Gastroesophageal sphincter (tissue), 4 donors: ENCODE measurements around the gene GLT8D1. TPM values are rescaled to one million over a fixed set of nuclear protein-coding genes. Genes with fewer than 3 reads are reported as not detected.

Experiments
- ATAC-seq: fragments of 150-250 bp; one replicate; pipeline ENCODE4 v1.9.1; 2016; ENCODE audit warnings: mild to moderate bottlenecking, moderate library complexity
- H3K27ac ChIP-seq, 4 donors: fragments of 200-600 bp; sonication (generic) in 3 of 4; 1 replicate in 3 of 4; 2 replicates in 1 of 4; pipeline ENCODE4 v1.5.1; 2016 to 2019
- H3K27me3 ChIP-seq: fragments of 200-600 bp; sonication (generic); one replicate; pipeline ENCODE4 v1.5.1; 2019
- H3K36me3 ChIP-seq, 2 donors: fragments of 200-600 bp; sonication (generic); one replicate each; pipeline ENCODE4 v1.5.1; 2019; ENCODE audit warnings: control low read depth in 1 of 2
- H3K4me1 ChIP-seq, 3 donors: fragments of 200-600 bp; sonication (generic); 1 replicate in 2 of 3; 2 replicates in 1 of 3; pipeline ENCODE4 v1.5.1; 2016 to 2019; ENCODE audit warnings: control low read depth in 2 of 3
- H3K4me3 ChIP-seq, 2 donors: fragments of 200-600 bp; sonication (generic); one replicate each; pipeline ENCODE4 v1.5.1; 2019; ENCODE audit warnings: mild to moderate bottlenecking in 1 of 2, moderate library complexity in 1 of 2
- H3K9me3 ChIP-seq, 3 donors: fragments of 200-600 bp; sonication (generic); one replicate each; pipeline ENCODE4 v1.5.1; 2017 to 2019; ENCODE audit warnings: control low read depth in 2 of 3
- EP300 ChIP-seq: sonication (generic); formaldehyde crosslinking; IDR thresholded peaks from one replicate; pipeline ENCODE4 v1.6.1; 2017; ENCODE audit warnings: antibody characterized with exemption, mild to moderate bottlenecking
- POLR2A ChIP-seq, 2 donors: fragments of 450-650 bp; IDR thresholded peaks; one replicate each; pipeline ENCODE4 v1.6.1; 2017; ENCODE audit warnings: antibody characterized with exemption in 2 of 2, mild to moderate bottlenecking in 2 of 2, moderate library complexity in 1 of 2
- POLR2AphosphoS5 ChIP-seq: sonication (generic); formaldehyde crosslinking; IDR thresholded peaks from one replicate; pipeline ENCODE4 v1.6.1; 2017; ENCODE audit warnings: antibody characterized with exemption
- WGBS, 2 donors: methylation state at CpG; one replicate each; pipeline ENCODE4 v1.1.5; 2018; ENCODE audit warnings: low coverage in 1 of 2; 5-methylcytosine and 5-hydroxymethylcytosine counted together
- small RNA-seq, 4 donors: library from RNA; depleted of rRNA; stranded (forward); fragments of <200 nt; gene quantifications; one replicate each; pipeline ENCODE3, GENCODE V24; 2016
- total RNA-seq, 4 donors: library from RNA; depleted of rRNA; stranded (reverse); fragments of >200 nt; gene quantifications; one replicate each; pipeline ENCODE4 v1.1.0, GENCODE V29; 2016
- TF ChIP-seq, protein P1 (sequence below), 4 experiments: fragments of 200-600 bp in 2 of 4; fragments of 450-650 bp in 2 of 4; sonication (generic) in 1 of 4; IDR thresholded peaks; one replicate each; pipeline ENCODE4 v1.5.1; 2017 to 2019; ENCODE audit warnings: antibody characterized with exemption in 4 of 4, mild to moderate bottlenecking in 2 of 4, moderate library complexity in 2 of 4

GLT8D1 gene
- total RNA-seq, 4 donors from 2014 or later: 36.9 to 57.7 (median 48.6) TPM

DNA sequence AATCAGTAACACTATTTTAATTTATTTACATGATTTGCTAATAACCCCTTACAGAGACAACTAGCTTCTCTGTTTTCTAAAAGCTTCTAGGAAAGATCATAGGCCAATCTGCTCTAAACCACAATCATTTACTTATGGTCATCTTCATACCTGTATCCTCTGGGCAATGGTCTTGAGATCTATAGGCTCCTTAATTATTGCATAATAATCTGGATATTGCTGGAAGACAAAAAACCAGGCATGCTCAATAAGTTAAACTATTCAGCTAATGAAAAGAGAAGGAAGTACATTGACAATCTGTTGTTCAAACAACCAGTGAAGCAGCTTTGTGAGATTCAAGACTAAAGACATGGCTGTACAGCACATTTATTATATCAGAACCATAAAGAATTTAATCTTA is 54.0 kb downstream of the GLT8D1 start:
- no peak for TF ChIP-seq POLR2AphosphoS5
- TF ChIP-seq POLR2A (IDR thresholded peaks at IDR 0.05): no peak
- no peak for TF ChIP-seq EP300
- TF ChIP-seq, protein P1, sequence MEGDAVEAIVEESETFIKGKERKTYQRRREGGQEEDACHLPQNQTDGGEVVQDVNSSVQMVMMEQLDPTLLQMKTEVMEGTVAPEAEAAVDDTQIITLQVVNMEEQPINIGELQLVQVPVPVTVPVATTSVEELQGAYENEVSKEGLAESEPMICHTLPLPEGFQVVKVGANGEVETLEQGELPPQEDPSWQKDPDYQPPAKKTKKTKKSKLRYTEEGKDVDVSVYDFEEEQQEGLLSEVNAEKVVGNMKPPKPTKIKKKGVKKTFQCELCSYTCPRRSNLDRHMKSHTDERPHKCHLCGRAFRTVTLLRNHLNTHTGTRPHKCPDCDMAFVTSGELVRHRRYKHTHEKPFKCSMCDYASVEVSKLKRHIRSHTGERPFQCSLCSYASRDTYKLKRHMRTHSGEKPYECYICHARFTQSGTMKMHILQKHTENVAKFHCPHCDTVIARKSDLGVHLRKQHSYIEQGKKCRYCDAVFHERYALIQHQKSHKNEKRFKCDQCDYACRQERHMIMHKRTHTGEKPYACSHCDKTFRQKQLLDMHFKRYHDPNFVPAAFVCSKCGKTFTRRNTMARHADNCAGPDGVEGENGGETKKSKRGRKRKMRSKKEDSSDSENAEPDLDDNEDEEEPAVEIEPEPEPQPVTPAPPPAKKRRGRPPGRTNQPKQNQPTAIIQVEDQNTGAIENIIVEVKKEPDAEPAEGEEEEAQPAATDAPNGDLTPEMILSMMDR (IDR thresholded peaks at IDR 0.05): no peak

GRCh38 chr3:52650439-52650838 is 55.2 kb downstream of the GLT8D1 start:
- Histone ChIP-seq H3K36me3 (peaks cover 0 to 97% of the 10 kb centered on the region in 2 donors), H3K27ac (no peak overlapping the region), H3K27me3 (no peaks in the 10 kb centered on the region), H3K4me1 (no peaks in the 10 kb centered on the region), H3K9me3 (no peaks in the 10 kb centered on the region), H3K4me3 (no peak overlapping the region)
- ATAC-seq: no peak
- 56 to 83% methylated on average over 1 of the region's 1 CpG for WGBS, 2 donors
- no peak for TF ChIP-seq POLR2A (IDR thresholded peaks at IDR 0.05)
- TF ChIP-seq, protein P1 (IDR thresholded peaks at IDR 0.05): no peak
- TF ChIP-seq POLR2AphosphoS5: no peak
- TF ChIP-seq EP300: no peak

More for the DNA sequence above, 54.0 kb downstream of the GLT8D1 start:
- Histone ChIP-seq H3K4me3 (no peak overlapping the region), H3K27me3 (no peaks in the 10 kb centered on the region), H3K9me3 (no peaks in the 10 kb centered on the region), H3K4me1 (no peaks in the 10 kb centered on the region), H3K36me3 (peaks cover 0 to 97% of the 10 kb centered on the region in 2 donors), H3K27ac (no peak overlapping the region)
- ATAC-seq: no peak

DNA sequence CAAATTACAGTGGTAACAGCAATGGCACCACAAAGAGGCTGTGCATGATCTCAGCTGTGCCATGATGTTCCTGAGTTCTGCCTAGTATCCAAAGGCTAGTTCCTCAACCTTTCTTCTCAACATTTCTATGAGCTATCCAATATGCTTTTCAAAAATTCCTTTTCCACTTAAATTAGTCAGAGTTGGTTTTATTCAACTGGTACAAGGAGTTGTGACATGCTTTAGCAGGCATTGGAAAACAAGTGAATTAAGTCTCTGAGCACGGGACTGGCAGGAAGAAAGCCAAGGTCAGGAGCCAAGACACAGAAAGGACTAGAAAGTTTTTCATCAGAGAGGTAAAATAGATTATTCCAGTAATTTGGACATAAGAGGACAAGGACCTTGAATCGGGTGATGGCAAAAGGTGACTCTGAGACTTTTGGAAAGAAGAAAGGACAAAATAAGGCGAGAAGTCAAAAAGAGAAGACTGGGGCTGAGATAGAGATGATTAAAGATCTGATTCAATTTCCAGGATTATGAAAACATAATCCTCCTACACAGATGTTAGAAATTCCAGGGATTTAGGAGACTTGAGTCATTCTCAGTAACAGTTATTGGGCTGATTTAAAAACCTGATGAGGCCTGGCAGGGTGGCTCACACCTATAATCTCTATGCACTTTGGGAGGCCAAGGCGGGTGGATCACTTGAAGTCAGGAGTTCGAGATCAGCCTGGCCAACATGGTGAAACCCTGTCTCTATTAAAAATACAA is 56.0 kb downstream of the GLT8D1 start:
- WGBS, 2 donors: 76 to 81% methylated on average over 2 to 5 of the region's 5 CpGs
- Histone ChIP-seq H3K4me3 (no peak overlapping the region), H3K36me3 (peaks cover 0 to 97% of the 10 kb centered on the region in 2 donors), H3K27ac (peak overlapping the region in 2 of 4 donors; percentile 30 to 65), H3K9me3 (no peaks in the 10 kb centered on the region), H3K4me1 (no peaks in the 10 kb centered on the region), H3K27me3 (no peaks in the 10 kb centered on the region)
- peak; percentile 73 for ATAC-seq
- TF ChIP-seq POLR2AphosphoS5: no peak
- TF ChIP-seq POLR2A (IDR thresholded peaks at IDR 0.05): no peak
- TF ChIP-seq, protein P1 (IDR thresholded peaks at IDR 0.05): no peak
- no peak for TF ChIP-seq EP300

DNA sequence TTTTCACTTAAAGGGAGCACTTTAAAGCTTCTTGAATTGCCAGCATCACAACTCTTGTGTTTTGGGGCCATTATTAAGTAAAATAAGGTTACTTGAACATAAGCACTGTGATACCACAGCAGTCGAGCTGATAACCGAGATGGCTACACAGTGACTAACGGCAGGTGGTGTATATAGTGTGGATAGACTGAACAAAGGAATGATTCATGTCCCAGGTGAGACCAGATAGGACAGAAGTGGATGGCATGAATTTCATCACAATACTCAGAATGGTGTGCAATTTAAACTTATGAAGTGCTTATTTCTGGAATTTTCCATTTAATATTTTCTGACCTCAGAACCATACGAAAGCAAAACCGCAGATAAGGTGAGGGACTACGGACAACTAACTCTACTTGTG is 60.0 kb downstream of the GLT8D1 start:
- WGBS, 2 donors: 91 to 98% methylated on average over 5 to 6 of the region's 6 CpGs
- TF ChIP-seq POLR2A (IDR thresholded peaks at IDR 0.05) (no peak), POLR2AphosphoS5 (no peak), EP300 (no peak)
- TF ChIP-seq, protein P1 (IDR thresholded peaks at IDR 0.05): no peak

More for the DNA sequence above, 60.0 kb downstream of the GLT8D1 start:
- H3K4me1 ChIP-seq: no peaks in the 10 kb centered on the region
- ATAC-seq: no peak
- no peaks in the 10 kb centered on the region for H3K9me3 ChIP-seq
- no peak overlapping the region for H3K27ac ChIP-seq
- no peak overlapping the region for H3K4me3 ChIP-seq
- peaks cover 0 to 97% of the 10 kb centered on the region in 2 donors for H3K36me3 ChIP-seq
- no peaks in the 10 kb centered on the region for H3K27me3 ChIP-seq

Small RNA genes lying within 50 kb of the gene (small RNA-seq; reads per million reads assigned to genes)
- gene AC006254.2 (0 reads per million in 4 donors), gene RF00569 (2,766 to 5,607 (median 3,544) reads per million in 4 donors), gene RF01183 (0 reads per million in 4 donors), gene SNORD19 (0 reads per million in 4 donors), gene SNORD19B (0 reads per million in 4 donors), gene SNORD69 (3,436 to 5,438 (median 3,987) reads per million in 4 donors)

Other genes with a start within 250 kb of the GLT8D1 start
- gene STAB1, start 210.5 kb downstream of the GLT8D1 start, total RNA-seq: 100 to 1,000 TPM in 2 of 4 donors, 10 to 100 TPM in 2; 76.2 to 167 (median 95.8) TPM
- 10 to 100 TPM; 21.7 to 69.5 (median 34.7) TPM for gene NT5DC2, start 171.9 kb downstream of the GLT8D1 start, total RNA-seq
- gene UQCC5, start 169.2 kb downstream of the GLT8D1 start, total RNA-seq: 10 to 100 TPM in 2 of 4 donors, 1 to 10 TPM in 2; 1.9 to 47.5 (median 18.7) TPM
- 100 to 1,000 TPM in 1 of 4 donors, 10 to 100 TPM in 3; 73.9 to 105 (median 98.4) TPM for gene PBRM1, start 19.9 kb downstream of the GLT8D1 start, total RNA-seq
- 10 to 100 TPM; 36.4 to 83.7 (median 51.7) TPM for gene GNL3, start 19.8 kb downstream of the GLT8D1 start, total RNA-seq
- gene SPCS1, start 315 bp upstream of the GLT8D1 start, total RNA-seq: 100 to 1,000 TPM in 1 of 4 donors, 10 to 100 TPM in 3; 66.5 to 159 (median 88.2) TPM
- 10 to 100 TPM; 22.1 to 29.5 (median 22.7) TPM for gene NEK4, start 65.1 kb upstream of the GLT8D1 start, total RNA-seq
- not detected for gene ITIH1, start 71.8 kb upstream of the GLT8D1 start, total RNA-seq
- 1 to 10 TPM in 1 of 4 donors, under 1 TPM in 2, not detected in 1; 0.27 to 9.7 (median 0.89) TPM for gene ITIH3, start 89.0 kb upstream of the GLT8D1 start, total RNA-seq
- gene ITIH4, start 124.9 kb upstream of the GLT8D1 start, total RNA-seq: 1 to 10 TPM; 1.2 to 7.0 (median 3.4) TPM
- gene MUSTN1, start 129.2 kb upstream of the GLT8D1 start, total RNA-seq: 10 to 100 TPM in 3 of 4 donors, 1 to 10 TPM in 1; 8.6 to 20.9 (median 16.6) TPM
- 10 to 100 TPM; 14.6 to 30.2 (median 20.5) TPM for gene STIMATE, start 191.8 kb upstream of the GLT8D1 start, total RNA-seq